ENCODE measurements around the gene LCN15. TPM values are rescaled to one million over a fixed set of nuclear protein-coding genes. Genes with fewer than 3 reads are reported as not detected.

Gene LCN15
- total and polyA plus RNA-seq, 2 experiments from 2014 or later, result 0.76 to 0.90 TPM

DNA sequence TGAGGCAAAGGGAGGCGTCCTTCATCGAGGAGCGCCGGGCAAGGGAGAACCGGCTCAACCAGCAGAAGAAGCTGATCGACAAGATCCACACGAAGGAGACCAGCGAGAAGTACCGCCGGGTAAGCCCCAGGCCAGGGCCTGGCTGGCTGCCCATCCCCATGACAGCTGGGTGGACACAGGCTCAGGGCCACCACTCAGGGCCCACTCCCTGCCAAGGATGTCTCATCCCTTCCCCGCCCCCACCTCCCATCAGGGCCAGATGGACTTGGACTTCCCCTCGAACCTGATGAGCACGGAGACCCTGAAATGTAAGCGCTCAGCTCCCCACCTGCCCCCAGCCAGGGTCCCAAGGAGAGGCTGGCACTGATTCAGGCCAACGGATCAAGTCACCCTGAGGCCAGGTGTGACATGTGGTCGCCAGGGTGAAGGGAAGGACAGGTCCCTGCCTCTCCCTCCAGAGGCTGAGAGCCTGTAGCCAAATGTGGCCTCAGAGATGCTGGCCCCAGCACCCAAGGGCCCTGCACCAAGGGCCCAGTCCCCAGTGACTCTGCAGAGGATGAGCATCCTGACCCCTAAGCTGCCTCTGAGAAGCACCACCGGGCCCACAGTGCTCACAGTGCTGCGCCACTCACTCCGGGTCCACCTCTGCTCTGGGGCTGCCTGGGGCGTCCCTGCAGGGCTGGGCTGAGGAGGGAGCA lies 40.3 kb upstream of the LCN15 start:
- Histone ChIP-seq H3K27ac (ENCODE audit: low read depth) (no peak overlapping the region), H3K79me2 (replicated peaks; ENCODE audit: insufficient read depth) (peaks cover 13% of the 10 kb centered on the region), H4K20me1 (replicated peaks; ENCODE audit: insufficient read depth) (peaks cover 6% of the 10 kb centered on the region; the same call in 1 of the 2 replicates), H3F3A (replicated peaks; ENCODE audit: low read depth) (peaks cover 11% of the 10 kb centered on the region; the same call in 1 of the 2 replicates), H3K4me2 (no peak overlapping the region), H3K4me1 (ENCODE audit: insufficient read depth) (peaks cover 16% of the 10 kb centered on the region), H2AFZ (no peak overlapping the region), H3K4me3 (no peak overlapping the region), H3K27me3 (ENCODE audit: insufficient read depth) (no peaks in the 10 kb centered on the region), H3K36me3 (ENCODE audit: insufficient read depth) (no peaks in the 10 kb centered on the region), H3K9me2 (ENCODE audit: insufficient read depth) (no peaks in the 10 kb centered on the region)
- Mint-ChIP-seq H3K36me3 (ENCODE audit: low read depth) (peaks cover 11% of the 10 kb centered on the region; the same call in 2 of the 3 replicates), H3K4me3 (no peak overlapping the region), H3K9me3 (no peaks in the 10 kb centered on the region; the same call in 2 of the 3 replicates), H3K27me3 (ENCODE audit: insufficient read depth, low read depth, poor library complexity) (peaks cover 32% of the 10 kb centered on the region), H3K4me1 (peaks cover 18% of the 10 kb centered on the region; the same call in 2 of the 3 replicates), H3K27ac (no peak overlapping the region)
- DNase-seq (ENCODE audit: low spot score), result no peak
- no peak for ATAC-seq
- TF ChIP-seq JUNB (IDR thresholded peaks at IDR 0.05; ENCODE audit: unreplicated experiment) (no peak), ZNF331 (CRISPR knock-in tag; IDR thresholded peaks at IDR 0.05; ENCODE audit: low read depth) (no peak), EZH2 (IDR thresholded peaks at IDR 0.05; ENCODE audit: low read depth, unreplicated experiment) (no peak), POLR2AphosphoS5 (IDR thresholded peaks at IDR 0.05; ENCODE audit: low read depth) (no peak)
- TF ChIP-seq, protein P1, sequence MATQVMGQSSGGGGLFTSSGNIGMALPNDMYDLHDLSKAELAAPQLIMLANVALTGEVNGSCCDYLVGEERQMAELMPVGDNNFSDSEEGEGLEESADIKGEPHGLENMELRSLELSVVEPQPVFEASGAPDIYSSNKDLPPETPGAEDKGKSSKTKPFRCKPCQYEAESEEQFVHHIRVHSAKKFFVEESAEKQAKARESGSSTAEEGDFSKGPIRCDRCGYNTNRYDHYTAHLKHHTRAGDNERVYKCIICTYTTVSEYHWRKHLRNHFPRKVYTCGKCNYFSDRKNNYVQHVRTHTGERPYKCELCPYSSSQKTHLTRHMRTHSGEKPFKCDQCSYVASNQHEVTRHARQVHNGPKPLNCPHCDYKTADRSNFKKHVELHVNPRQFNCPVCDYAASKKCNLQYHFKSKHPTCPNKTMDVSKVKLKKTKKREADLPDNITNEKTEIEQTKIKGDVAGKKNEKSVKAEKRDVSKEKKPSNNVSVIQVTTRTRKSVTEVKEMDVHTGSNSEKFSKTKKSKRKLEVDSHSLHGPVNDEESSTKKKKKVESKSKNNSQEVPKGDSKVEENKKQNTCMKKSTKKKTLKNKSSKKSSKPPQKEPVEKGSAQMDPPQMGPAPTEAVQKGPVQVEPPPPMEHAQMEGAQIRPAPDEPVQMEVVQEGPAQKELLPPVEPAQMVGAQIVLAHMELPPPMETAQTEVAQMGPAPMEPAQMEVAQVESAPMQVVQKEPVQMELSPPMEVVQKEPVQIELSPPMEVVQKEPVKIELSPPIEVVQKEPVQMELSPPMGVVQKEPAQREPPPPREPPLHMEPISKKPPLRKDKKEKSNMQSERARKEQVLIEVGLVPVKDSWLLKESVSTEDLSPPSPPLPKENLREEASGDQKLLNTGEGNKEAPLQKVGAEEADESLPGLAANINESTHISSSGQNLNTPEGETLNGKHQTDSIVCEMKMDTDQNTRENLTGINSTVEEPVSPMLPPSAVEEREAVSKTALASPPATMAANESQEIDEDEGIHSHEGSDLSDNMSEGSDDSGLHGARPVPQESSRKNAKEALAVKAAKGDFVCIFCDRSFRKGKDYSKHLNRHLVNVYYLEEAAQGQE (IDR thresholded peaks at IDR 0.05; ENCODE audit: unreplicated experiment), result no peak
- TF ChIP-seq, protein P2, sequence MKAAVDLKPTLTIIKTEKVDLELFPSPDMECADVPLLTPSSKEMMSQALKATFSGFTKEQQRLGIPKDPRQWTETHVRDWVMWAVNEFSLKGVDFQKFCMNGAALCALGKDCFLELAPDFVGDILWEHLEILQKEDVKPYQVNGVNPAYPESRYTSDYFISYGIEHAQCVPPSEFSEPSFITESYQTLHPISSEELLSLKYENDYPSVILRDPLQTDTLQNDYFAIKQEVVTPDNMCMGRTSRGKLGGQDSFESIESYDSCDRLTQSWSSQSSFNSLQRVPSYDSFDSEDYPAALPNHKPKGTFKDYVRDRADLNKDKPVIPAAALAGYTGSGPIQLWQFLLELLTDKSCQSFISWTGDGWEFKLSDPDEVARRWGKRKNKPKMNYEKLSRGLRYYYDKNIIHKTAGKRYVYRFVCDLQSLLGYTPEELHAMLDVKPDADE (IDR thresholded peaks at IDR 0.05), result no peak
- TF ChIP-seq, protein P3, sequence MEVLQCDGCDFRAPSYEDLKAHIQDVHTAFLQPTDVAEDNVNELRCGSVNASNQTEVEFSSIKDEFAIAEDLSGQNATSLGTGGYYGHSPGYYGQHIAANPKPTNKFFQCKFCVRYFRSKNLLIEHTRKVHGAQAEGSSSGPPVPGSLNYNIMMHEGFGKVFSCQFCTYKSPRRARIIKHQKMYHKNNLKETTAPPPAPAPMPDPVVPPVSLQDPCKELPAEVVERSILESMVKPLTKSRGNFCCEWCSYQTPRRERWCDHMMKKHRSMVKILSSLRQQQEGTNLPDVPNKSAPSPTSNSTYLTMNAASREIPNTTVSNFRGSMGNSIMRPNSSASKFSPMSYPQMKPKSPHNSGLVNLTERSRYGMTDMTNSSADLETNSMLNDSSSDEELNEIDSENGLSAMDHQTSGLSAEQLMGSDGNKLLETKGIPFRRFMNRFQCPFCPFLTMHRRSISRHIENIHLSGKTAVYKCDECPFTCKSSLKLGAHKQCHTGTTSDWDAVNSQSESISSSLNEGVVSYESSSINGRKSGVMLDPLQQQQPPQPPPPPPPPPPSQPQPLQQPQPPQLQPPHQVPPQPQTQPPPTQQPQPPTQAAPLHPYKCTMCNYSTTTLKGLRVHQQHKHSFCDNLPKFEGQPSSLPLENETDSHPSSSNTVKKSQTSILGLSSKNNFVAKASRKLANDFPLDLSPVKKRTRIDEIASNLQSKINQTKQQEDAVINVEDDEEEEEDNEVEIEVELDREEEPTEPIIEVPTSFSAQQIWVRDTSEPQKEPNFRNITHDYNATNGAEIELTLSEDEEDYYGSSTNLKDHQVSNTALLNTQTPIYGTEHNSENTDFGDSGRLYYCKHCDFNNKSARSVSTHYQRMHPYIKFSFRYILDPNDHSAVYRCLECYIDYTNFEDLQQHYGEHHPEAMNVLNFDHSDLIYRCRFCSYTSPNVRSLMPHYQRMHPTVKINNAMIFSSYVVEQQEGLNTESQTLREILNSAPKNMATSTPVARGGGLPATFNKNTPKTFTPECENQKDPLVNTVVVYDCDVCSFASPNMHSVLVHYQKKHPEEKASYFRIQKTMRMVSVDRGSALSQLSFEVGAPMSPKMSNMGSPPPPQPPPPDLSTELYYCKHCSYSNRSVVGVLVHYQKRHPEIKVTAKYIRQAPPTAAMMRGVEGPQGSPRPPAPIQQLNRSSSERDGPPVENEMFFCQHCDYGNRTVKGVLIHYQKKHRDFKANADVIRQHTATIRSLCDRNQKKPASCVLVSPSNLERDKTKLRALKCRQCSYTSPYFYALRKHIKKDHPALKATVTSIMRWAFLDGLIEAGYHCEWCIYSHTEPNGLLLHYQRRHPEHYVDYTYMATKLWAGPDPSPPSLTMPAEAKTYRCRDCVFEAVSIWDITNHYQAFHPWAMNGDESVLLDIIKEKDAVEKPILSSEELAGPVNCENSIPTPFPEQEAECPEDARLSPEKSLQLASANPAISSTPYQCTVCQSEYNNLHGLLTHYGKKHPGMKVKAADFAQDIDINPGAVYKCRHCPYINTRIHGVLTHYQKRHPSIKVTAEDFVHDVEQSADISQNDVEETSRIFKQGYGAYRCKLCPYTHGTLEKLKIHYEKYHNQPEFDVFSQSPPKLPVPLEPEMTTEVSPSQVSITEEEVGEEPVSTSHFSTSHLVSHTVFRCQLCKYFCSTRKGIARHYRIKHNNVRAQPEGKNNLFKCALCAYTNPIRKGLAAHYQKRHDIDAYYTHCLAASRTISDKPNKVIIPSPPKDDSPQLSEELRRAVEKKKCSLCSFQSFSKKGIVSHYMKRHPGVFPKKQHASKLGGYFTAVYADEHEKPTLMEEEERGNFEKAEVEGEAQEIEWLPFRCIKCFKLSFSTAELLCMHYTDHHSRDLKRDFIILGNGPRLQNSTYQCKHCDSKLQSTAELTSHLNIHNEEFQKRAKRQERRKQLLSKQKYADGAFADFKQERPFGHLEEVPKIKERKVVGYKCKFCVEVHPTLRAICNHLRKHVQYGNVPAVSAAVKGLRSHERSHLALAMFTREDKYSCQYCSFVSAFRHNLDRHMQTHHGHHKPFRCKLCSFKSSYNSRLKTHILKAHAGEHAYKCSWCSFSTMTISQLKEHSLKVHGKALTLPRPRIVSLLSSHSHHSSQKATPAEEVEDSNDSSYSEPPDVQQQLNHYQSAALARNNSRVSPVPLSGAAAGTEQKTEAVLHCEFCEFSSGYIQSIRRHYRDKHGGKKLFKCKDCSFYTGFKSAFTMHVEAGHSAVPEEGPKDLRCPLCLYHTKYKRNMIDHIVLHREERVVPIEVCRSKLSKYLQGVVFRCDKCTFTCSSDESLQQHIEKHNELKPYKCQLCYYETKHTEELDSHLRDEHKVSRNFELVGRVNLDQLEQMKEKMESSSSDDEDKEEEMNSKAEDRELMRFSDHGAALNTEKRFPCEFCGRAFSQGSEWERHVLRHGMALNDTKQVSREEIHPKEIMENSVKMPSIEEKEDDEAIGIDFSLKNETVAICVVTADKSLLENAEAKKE (CRISPR knock-in tag; IDR thresholded peaks at IDR 0.05), result no peak
- TF ChIP-seq, protein P4, sequence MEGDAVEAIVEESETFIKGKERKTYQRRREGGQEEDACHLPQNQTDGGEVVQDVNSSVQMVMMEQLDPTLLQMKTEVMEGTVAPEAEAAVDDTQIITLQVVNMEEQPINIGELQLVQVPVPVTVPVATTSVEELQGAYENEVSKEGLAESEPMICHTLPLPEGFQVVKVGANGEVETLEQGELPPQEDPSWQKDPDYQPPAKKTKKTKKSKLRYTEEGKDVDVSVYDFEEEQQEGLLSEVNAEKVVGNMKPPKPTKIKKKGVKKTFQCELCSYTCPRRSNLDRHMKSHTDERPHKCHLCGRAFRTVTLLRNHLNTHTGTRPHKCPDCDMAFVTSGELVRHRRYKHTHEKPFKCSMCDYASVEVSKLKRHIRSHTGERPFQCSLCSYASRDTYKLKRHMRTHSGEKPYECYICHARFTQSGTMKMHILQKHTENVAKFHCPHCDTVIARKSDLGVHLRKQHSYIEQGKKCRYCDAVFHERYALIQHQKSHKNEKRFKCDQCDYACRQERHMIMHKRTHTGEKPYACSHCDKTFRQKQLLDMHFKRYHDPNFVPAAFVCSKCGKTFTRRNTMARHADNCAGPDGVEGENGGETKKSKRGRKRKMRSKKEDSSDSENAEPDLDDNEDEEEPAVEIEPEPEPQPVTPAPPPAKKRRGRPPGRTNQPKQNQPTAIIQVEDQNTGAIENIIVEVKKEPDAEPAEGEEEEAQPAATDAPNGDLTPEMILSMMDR (conservative IDR thresholded peaks at IDR 0.05; ENCODE audit: low read depth in 2 of 2), result no peak
